SU-DHL-6 (cell line): ENCODE data around the gene C1QTNF1.

Experiments
- H2AFZ ChIP-seq: fragments of 200-600 bp; sonication (generic); 2 replicates; pipeline ENCODE4 v1.6.1; 2014; ENCODE audit warnings: low read depth, mild to moderate bottlenecking, moderate library complexity, mixed read lengths, antibody characterized with exemption, low read length; ENCODE audit not compliant: severe bottlenecking
- H3F3A ChIP-seq: fragments of 200-600 bp; shearing (Covaris generic); 2 replicates; pipeline ENCODE4 v1.6.0; 2016; ENCODE audit warnings: antibody characterized with exemption, mild to moderate bottlenecking; ENCODE audit not compliant: insufficient read depth
- H3K27ac ChIP-seq: fragments of 200-600 bp; sonication (generic); 2 replicates; pipeline ENCODE4 v1.5.1; 2016; ENCODE audit warnings: low read depth, mild to moderate bottlenecking, low read length, moderate library complexity, mixed read lengths
- H3K27me3 ChIP-seq: fragments of 200-600 bp; sonication (generic), shearing (Covaris generic); 2 replicates; pipeline ENCODE4 v1.6.0; 2014; ENCODE audit warnings: mild to moderate bottlenecking, low read length
- H3K36me3 ChIP-seq: fragments of 200-600 bp; sonication (generic); 2 replicates; pipeline ENCODE4 v1.6.1; 2014; ENCODE audit warnings: mild to moderate bottlenecking, low read length, mixed read lengths
- H3K4me2 ChIP-seq: fragments of 300-600, 200-600 bp; shearing (Covaris generic), sonication (generic); 2 replicates; pipeline ENCODE4 v1.6.0; 2014; ENCODE audit warnings: low read length, low read depth, mild to moderate bottlenecking; ENCODE audit not compliant: poor library complexity, severe bottlenecking
- H3K4me3 ChIP-seq: fragments of 200-600 bp; sonication (generic); 2 replicates; pipeline ENCODE4 v1.5.1; 2014; ENCODE audit warnings: antibody characterized with exemption, low read length, mild to moderate bottlenecking, mixed read lengths; ENCODE audit not compliant: insufficient read depth, poor library complexity, severe bottlenecking
- H3K79me2 ChIP-seq: fragments of 200-600 bp; sonication (generic); 2 replicates; pipeline ENCODE4 v1.6.1; 2014; ENCODE audit warnings: mild to moderate bottlenecking, low read length, moderate library complexity; ENCODE audit not compliant: insufficient read depth
- H3K9ac ChIP-seq: fragments of 200-600 bp; sonication (generic); 2 replicates; pipeline ENCODE4 v1.7.0; 2014; ENCODE audit warnings: mild to moderate bottlenecking, low read length
- H3K9me2 ChIP-seq: fragments of 200-600 bp; sonication (generic); replicated peaks from 2 replicates; pipeline ENCODE4 v1.6.1; 2014; ENCODE audit warnings: low read length; ENCODE audit not compliant: insufficient read depth
- H3K9me3 ChIP-seq: fragments of 200-600 bp; sonication (generic); 2 replicates; pipeline ENCODE4 v1.6.1; 2014; ENCODE audit warnings: low read length, mixed read lengths; ENCODE audit not compliant: insufficient read depth
- H4K20me1 ChIP-seq: fragments of 200-600 bp; sonication (generic); 2 replicates; pipeline ENCODE4 v1.6.1; 2014; ENCODE audit warnings: low read depth, mild to moderate bottlenecking, antibody characterized with exemption, low read length, moderate library complexity, mixed read lengths
- EZH2phosphoT487 ChIP-seq: fragments of 200-600 bp; sonication (generic), shearing (Covaris generic); conservative IDR thresholded peaks from 2 replicates; pipeline ENCODE4 v1.6.1; 2018; ENCODE audit warnings: mild to moderate bottlenecking, antibody characterized with exemption, low read length, moderate library complexity, mixed read lengths
- TF ChIP-seq, protein P1 (sequence below): fragments of 200-600 bp; sonication (generic); IDR thresholded peaks from one replicate; pipeline ENCODE4 v1.5.1; 2017; ENCODE audit warnings: antibody characterized with exemption, mild to moderate bottlenecking, low read length, moderate library complexity; ENCODE audit not compliant: insufficient read depth, poor library complexity, severe bottlenecking

The C1QTNF1 gene, protein sequence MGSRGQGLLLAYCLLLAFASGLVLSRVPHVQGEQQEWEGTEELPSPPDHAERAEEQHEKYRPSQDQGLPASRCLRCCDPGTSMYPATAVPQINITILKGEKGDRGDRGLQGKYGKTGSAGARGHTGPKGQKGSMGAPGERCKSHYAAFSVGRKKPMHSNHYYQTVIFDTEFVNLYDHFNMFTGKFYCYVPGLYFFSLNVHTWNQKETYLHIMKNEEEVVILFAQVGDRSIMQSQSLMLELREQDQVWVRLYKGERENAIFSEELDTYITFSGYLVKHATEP

DNA sequence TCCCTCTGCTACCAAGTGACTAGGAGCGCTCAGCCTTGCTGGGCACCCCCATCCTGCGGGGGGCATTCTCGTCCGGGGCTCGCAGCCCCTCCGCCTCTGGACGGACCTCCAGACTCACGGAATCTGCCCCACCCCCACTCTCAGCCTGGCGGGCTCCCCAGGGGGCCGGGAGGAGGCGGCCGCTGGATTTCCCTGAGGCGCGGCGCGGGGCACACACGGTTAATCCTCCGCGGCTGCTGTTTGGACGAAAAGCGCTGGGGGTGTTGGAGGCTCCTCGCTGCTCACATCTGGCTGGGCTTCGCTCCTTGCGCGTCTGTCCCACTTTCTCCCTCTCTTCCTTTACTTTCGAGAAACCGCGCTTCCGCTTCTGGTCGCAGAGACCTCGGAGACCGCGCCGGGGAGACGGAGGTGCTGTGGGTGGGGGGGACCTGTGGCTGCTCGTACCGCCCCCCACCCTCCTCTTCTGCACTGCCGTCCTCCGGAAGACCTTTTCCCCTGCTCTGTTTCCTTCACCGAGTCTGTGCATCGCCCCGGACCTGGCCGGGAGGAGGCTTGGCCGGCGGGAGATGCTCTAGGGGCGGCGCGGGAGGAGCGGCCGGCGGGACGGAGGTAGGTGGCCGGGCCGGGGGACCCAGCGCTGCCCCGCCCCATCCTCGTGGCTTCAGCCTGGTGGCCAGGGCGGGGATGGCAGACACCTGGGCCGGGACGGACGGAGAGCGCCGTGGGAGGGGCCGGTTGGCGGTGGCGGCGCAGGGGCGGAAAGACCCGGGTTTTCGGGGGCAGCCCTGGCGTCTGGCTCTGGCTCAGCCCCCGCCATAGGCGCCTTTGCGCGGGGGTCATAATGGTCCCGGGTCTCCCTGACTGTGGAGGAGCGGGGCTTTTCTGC, at the start of gene C1QTNF1:
TSS of gene C1QTNF1 (plus strand) at position 284 of the 886 bp plus-strand sequence. CDS start 19,800 bp downstream, outside the sequence.
- Histone ChIP-seq H3K9me2 (no peaks in the 10 kb centered on the region), H3K27ac (no peak within 1 kb of the TSS), H3K4me3 (no peak within 1 kb of the TSS), H3K9me3 (no peaks in the 10 kb centered on the region), H3K36me3 (no peaks in the 10 kb centered on the region), H3F3A (no peaks in the 10 kb centered on the region), H3K9ac (no peak within 1 kb of the TSS), H3K4me2 (no peak within 1 kb of the TSS), H3K27me3 (no peaks in the 10 kb centered on the region), H2AFZ (no peak within 1 kb of the TSS), H3K79me2 (no peaks in the 10 kb centered on the region), H4K20me1 (no peaks in the 10 kb centered on the region)
- no peak for TF ChIP-seq EZH2phosphoT487
- TF ChIP-seq, protein P1, sequence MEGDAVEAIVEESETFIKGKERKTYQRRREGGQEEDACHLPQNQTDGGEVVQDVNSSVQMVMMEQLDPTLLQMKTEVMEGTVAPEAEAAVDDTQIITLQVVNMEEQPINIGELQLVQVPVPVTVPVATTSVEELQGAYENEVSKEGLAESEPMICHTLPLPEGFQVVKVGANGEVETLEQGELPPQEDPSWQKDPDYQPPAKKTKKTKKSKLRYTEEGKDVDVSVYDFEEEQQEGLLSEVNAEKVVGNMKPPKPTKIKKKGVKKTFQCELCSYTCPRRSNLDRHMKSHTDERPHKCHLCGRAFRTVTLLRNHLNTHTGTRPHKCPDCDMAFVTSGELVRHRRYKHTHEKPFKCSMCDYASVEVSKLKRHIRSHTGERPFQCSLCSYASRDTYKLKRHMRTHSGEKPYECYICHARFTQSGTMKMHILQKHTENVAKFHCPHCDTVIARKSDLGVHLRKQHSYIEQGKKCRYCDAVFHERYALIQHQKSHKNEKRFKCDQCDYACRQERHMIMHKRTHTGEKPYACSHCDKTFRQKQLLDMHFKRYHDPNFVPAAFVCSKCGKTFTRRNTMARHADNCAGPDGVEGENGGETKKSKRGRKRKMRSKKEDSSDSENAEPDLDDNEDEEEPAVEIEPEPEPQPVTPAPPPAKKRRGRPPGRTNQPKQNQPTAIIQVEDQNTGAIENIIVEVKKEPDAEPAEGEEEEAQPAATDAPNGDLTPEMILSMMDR: no peak

DNA sequence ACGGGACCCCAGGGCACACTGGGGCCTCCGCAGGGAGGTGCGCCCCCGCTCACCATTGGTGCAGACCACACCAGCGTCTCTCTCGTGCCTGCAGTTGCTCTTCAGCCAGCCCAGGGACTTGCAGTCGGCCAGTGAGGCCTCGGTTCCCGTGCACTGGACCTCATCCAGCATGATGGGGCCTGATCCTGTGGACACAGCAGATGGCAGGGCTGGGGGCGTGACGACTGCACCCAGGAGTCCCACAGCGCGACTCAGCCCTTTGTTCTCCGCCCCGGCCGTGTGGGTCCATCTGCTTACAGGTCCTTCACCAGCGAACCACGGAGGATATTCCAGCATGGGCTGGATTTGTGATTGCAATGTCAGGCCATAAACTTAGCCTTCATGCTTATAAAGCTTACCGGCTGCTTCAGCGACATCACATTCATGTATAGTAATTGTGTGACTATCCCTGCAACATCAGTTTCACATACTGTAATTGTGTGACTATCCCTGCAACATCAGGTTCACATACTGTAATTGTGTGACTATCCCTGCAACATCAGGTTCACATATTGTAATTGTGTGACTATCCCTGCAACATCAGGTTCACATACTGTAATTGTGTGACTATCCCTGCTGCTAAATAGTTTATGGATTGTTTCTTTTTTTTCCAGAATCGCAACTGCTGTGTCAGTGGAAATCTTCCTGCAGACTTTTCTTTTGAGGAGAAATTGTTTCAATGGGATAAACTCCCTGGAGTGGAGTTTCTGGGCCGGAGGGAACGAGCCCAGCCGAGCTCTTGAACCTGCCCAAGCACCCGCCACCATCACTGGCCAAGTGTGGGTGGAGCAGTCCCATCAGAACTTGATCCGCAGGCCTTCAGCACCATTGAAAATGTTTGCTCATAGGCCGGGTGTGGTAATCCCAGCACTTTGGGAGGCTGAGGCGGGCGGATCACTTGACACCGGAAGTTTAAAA, 49.1 kb upstream of the C1QTNF1 start:
- H3K27ac ChIP-seq: no peak overlapping the region
- no peaks in the 10 kb centered on the region for H3K9me3 ChIP-seq
- TF ChIP-seq, protein P1: no peak
- TF ChIP-seq EZH2phosphoT487: no peak
- no peaks in the 10 kb centered on the region for H3K36me3 ChIP-seq
- no peaks in the 10 kb centered on the region for H3K79me2 ChIP-seq
- H4K20me1 ChIP-seq: no peaks in the 10 kb centered on the region
- no peak overlapping the region for H2AFZ ChIP-seq
- no peaks in the 10 kb centered on the region for H3F3A ChIP-seq
- H3K9ac ChIP-seq: no peak overlapping the region
- no peak overlapping the region for H3K4me3 ChIP-seq
- H3K27me3 ChIP-seq: no peaks in the 10 kb centered on the region
- no peak overlapping the region for H3K4me2 ChIP-seq
- H3K9me2 ChIP-seq: no peaks in the 10 kb centered on the region

DNA sequence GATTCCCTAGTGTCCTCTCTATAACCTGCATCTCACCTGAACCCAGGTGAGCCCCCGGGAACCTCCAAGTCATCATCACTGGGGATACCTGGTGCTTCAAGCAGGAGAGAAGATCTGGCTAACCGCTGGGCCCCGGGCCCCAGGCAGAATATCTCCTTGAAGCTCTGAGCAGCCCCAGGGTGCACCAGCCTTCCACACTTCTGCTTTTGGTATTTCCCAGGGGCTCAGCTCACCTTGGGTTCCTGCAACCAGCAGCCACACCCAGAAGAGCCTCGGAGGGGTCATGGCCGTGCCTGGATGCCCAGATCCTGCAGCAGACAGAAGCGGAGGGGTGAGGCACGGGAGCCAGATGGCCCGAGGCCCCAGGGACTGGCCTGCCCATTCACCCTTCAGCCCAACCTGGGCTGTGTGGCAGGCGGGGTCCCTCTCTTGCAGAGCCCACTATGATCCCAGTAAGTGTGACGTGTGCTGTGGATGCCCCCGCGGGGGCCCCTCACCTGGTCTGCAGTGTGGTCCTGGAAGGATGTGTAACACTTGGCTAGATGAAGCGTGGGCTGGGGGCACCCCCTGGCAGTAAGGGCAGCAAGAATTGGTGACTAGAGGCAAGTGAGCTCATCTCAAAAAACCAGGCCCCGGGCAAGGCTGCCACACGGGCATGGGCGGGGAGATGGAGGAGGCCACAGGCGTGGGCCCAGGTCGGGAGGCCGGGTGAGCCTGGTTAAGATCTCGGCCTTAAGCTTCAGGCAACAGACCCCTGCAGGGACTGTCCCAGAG, 46.9 kb upstream of the C1QTNF1 start:
- TF ChIP-seq, protein P1: no peak
- TF ChIP-seq EZH2phosphoT487: no peak
- no peak overlapping the region for H3K9ac ChIP-seq
- no peak overlapping the region for H3K27ac ChIP-seq

More for the DNA sequence above, 46.9 kb upstream of the C1QTNF1 start:
- H3K27me3 ChIP-seq: no peaks in the 10 kb centered on the region
- H3K9me3 ChIP-seq: no peaks in the 10 kb centered on the region
- H3F3A ChIP-seq: no peaks in the 10 kb centered on the region
- no peaks in the 10 kb centered on the region for H3K36me3 ChIP-seq
- H3K9me2 ChIP-seq: no peaks in the 10 kb centered on the region
- no peak overlapping the region for H3K4me3 ChIP-seq
- H3K4me2 ChIP-seq: no peak overlapping the region
- H3K79me2 ChIP-seq: no peaks in the 10 kb centered on the region
- no peaks in the 10 kb centered on the region for H4K20me1 ChIP-seq
- H2AFZ ChIP-seq: no peak overlapping the region
